AG09319 (cell line): ENCODE measurements around the gene RFXAP.

Experiments used
- DNase-seq: peaks from one replicate; pipeline ENCODE4 v3.0.0-alpha.2; 2010; ENCODE audit warnings: low read depth; ENCODE audit errors: extremely low read depth
- CTCF ChIP-seq: IDR thresholded peaks from 2 replicates; pipeline ENCODE4 v1.5.1; 2011; ENCODE audit warnings: low read depth, mild to moderate bottlenecking, inconsistent platforms, low read length, moderate library complexity

Gene RFXAP

GRCh38 chr13:36818804-36819738, at the start of gene RFXAP:
TSS of gene RFXAP (plus strand) at chr13:36819222. CDS start at chr13:36819358, 136 bp downstream.
- peak; percentile 66 for DNase-seq
- TF ChIP-seq CTCF, result no peak

- no peak for TF ChIP-seq CTCF
- no peak for DNase-seq
Measured at GRCh38 chr13:36769545-36769944, 49.5 kb upstream of the RFXAP start.

GRCh38 chr13:36770741-36771140, 48.3 kb upstream of the RFXAP start:
- no peak for DNase-seq
- TF ChIP-seq CTCF, result no peak

- no peak for TF ChIP-seq CTCF
- DNase-seq, result no peak
Measured at GRCh38 chr13:36772853-36773252, 46.2 kb upstream of the RFXAP start.

GRCh38 chr13:36774931-36775330, 44.1 kb upstream of the RFXAP start:
- no peak for DNase-seq
- no peak for TF ChIP-seq CTCF

- no peak for DNase-seq
- TF ChIP-seq CTCF, result no peak
Measured at GRCh38 chr13:36776175-36776574, 42.8 kb upstream of the RFXAP start.

GRCh38 chr13:36778083-36778671, 40.8 kb upstream of the RFXAP start:
- no peak for DNase-seq
- TF ChIP-seq CTCF, result no peak
